Measurements from ENCODE around the gene ATP6AP2. TPM values are rescaled to one million over a fixed set of nuclear protein-coding genes. Genes with fewer than 3 reads are reported as not detected.

ATP6AP2 gene
- total and polyA plus RNA-seq, 9 of the 15 experiments (the other 6 are each of a cell fraction or from before 2014, with no cell fraction given): 23.3 to 131 (median 41.9) TPM

GRCh38 chrX:40564447-40564846 is 16.3 kb upstream of the ATP6AP2 start (continued):
- TF ChIP-seq FOXK2 (conservative IDR thresholded peaks at IDR 0.05 in 1 of 2, IDR thresholded peaks at IDR 0.05 in 1 of 2; ENCODE audit: low read depth in 2 of 2) (no peak), TAF1 (IDR thresholded peaks at IDR 0.05; ENCODE audit: control insufficient read depth, extremely low read depth, insufficient read depth, low read length, severe bottlenecking) (no peak), ZNF445 (CRISPR knock-in tag; IDR thresholded peaks at IDR 0.05; ENCODE audit: low read depth) (no peak), RHOXF2B (CRISPR knock-in tag; conservative IDR thresholded peaks at IDR 0.05) (no peak), ESRRB (CRISPR knock-in tag; IDR thresholded peaks at IDR 0.05; ENCODE audit: borderline replicate concordance) (no peak), HBP1 (CRISPR knock-in tag; IDR thresholded peaks at IDR 0.05) (no peak), ZNF395 (CRISPR knock-in tag; IDR thresholded peaks at IDR 0.05) (no peak), IRF9 (tag; IDR thresholded peaks at IDR 0.05) (no peak), ESRRA (IDR thresholded peaks at IDR 0.05; ENCODE audit: borderline replicate concordance, low read depth) (peak; percentile 39; the same call in 1 of the 2 replicates), VEZF1 (CRISPR knock-in tag; IDR thresholded peaks at IDR 0.05) (no peak), ZNF77 (CRISPR knock-in tag; IDR thresholded peaks at IDR 0.05) (no peak), POLR3A (IDR thresholded peaks at IDR 0.05; ENCODE audit: borderline replicate concordance, extremely low read depth, insufficient read depth, insufficient read length) (no peak), MYBL2 (IDR thresholded peaks at IDR 0.05; ENCODE audit: low read depth) (no peak), MYBL2 (CRISPR knock-in tag; IDR thresholded peaks at IDR 0.05; ENCODE audit: borderline replicate concordance) (no peak)
